ENCODE measurements around the gene PIM2. TPM values are rescaled to one million over a fixed set of nuclear protein-coding genes. Genes with fewer than 3 reads are reported as not detected.
"Not testable (repeated sequence)": the region's sequence is repeated elsewhere in the genome, so short reads cannot be mapped to it uniquely, and the experiment has no call there.

Gene PIM2
- polyA plus RNA-seq, 1 donor = 2.1 TPM

- DNase-seq = no peak
Measured at GRCh38 chrX:48904626-48905025, 14.2 kb downstream of the PIM2 start.

GRCh38 chrX:48904180-48904579, 14.6 kb downstream of the PIM2 start:
- DNase-seq = no peak

- no peak for DNase-seq
Measured at GRCh38 chrX:48903290-48903689, 15.5 kb downstream of the PIM2 start.

- DNase-seq = no peak
Measured at GRCh38 chrX:48902776-48903175, 16.0 kb downstream of the PIM2 start.

GRCh38 chrX:48902135-48902534, 16.7 kb downstream of the PIM2 start:
- DNase-seq = no peak

- no peak for DNase-seq
Measured at GRCh38 chrX:48901069-48901468, 17.8 kb downstream of the PIM2 start.

GRCh38 chrX:48899078-48899410, 19.8 kb downstream of the PIM2 start:
- DNase-seq = no peak

GRCh38 chrX:48897625-48898306, 21.1 kb downstream of the PIM2 start, which contains the start of the genes PQBP1 and TIMM17B:
TSS of gene PQBP1 (plus strand) at chrX:48897930. CDS start at chrX:48898510, 580 bp downstream.
TSS of gene TIMM17B (minus strand) at chrX:48897768. CDS start at chrX:48897749, 19 bp downstream.
- peak; percentile 92 for DNase-seq

GRCh38 chrX:48897157-48897624, 21.6 kb downstream of the PIM2 start:
- peak; percentile 71 for DNase-seq

- no peak for DNase-seq
Measured at GRCh38 chrX:48896611-48897011, 22.2 kb downstream of the PIM2 start.

GRCh38 chrX:48894891-48895290, 23.9 kb downstream of the PIM2 start:
- DNase-seq = no peak

GRCh38 chrX:48893556-48894348, 25.1 kb downstream of the PIM2 start:
- DNase-seq = no peak

- no peak for DNase-seq
Measured at GRCh38 chrX:48892896-48893295, 25.9 kb downstream of the PIM2 start.

- DNase-seq = peak; percentile 73
Measured at GRCh38 chrX:48891402-48892288, 27.2 kb downstream of the PIM2 start.

GRCh38 chrX:48890934-48891401, 27.9 kb downstream of the PIM2 start:
- no peak for DNase-seq

GRCh38 chrX:48890296-48890925, 28.4 kb downstream of the PIM2 start:
- DNase-seq = no peak

- DNase-seq = not testable (repeated sequence)
Measured at GRCh38 chrX:48886586-48886985, 32.2 kb downstream of the PIM2 start.

GRCh38 chrX:48883729-48884128, 35.1 kb downstream of the PIM2 start:
- no peak for DNase-seq

GRCh38 chrX:48876944-48877343, 41.9 kb downstream of the PIM2 start:
- not testable (repeated sequence) for DNase-seq

GRCh38 chrX:48872017-48872416, 46.8 kb downstream of the PIM2 start:
- not testable (repeated sequence) for DNase-seq

GRCh38 chrX:48864210-48864609, 54.6 kb downstream of the PIM2 start:
- no peak for DNase-seq
